Right atrium auricular region (tissue), 2 donors: ENCODE measurements around the gene SLC6A11. TPM values are rescaled to one million over a fixed set of nuclear protein-coding genes. Genes with fewer than 3 reads are reported as not detected.

Experiments used
- DNase-seq: peaks from one replicate; pipeline ENCODE4 v3.0.0-alpha.2; 2019; ENCODE audit warnings: low spot score
- H3K27ac ChIP-seq, 2 donors: fragments of 200-600 bp; sonication (generic); 1 replicate in 1 of 2; 2 replicates in 1 of 2; pipeline ENCODE4 v1.5.1; 2016 to 2019
- H3K27me3 ChIP-seq, 2 donors: fragments of 200-600 bp; sonication (generic); one replicate each; pipeline versions ENCODE4 v1.5.1 to v1.6.0; 2017 to 2019
- H3K36me3 ChIP-seq: fragments of 200-600 bp; sonication (generic); one replicate; pipeline ENCODE4 v1.5.1; 2016
- H3K4me1 ChIP-seq, 2 donors: fragments of 200-600 bp; sonication (generic); one replicate each; pipeline versions ENCODE4 v1.5.1 to v1.6.0; 2017 to 2019
- H3K4me3 ChIP-seq, 2 donors: fragments of 200-600 bp; sonication (generic); 1 replicate in 1 of 2; 2 replicates in 1 of 2; pipeline ENCODE4 v1.5.1; 2017 to 2019; ENCODE audit warnings: mild to moderate bottlenecking in 1 of 2, moderate library complexity in 1 of 2
- H3K9me3 ChIP-seq, 2 donors: fragments of 200-600 bp; sonication (generic); one replicate each; pipeline ENCODE4 v1.5.1; 2019
- CTCF ChIP-seq, 2 donors: fragments of 200-600 bp; sonication (generic); IDR thresholded peaks; one replicate each; pipeline ENCODE4 v1.5.1; 2019; ENCODE audit warnings: antibody characterized with exemption in 2 of 2
- total RNA-seq, 2 donors: library from RNA; depleted of rRNA; stranded (reverse); fragments of >200 nt; gene quantifications; one replicate each; pipeline ENCODE4 v1.1.0, GENCODE V29; 2016

The SLC6A11 gene
- total RNA-seq, 2 donors from 2014 or later, result not detected

- Histone ChIP-seq H3K27ac (no peak overlapping the region), H3K4me3 (no peak overlapping the region), H3K36me3 (no peaks in the 10 kb centered on the region), H3K9me3 (no peaks in the 10 kb centered on the region), H3K27me3 (no peaks in the 10 kb centered on the region), H3K4me1 (no peaks in the 10 kb centered on the region)
- no peak for TF ChIP-seq CTCF (IDR thresholded peaks at IDR 0.05)
- no peak for DNase-seq
Observed at GRCh38 chr3:10841100-10841499, 25.1 kb downstream of the SLC6A11 start.

- Histone ChIP-seq H3K9me3 (no peaks in the 10 kb centered on the region), H3K4me1 (no peaks in the 10 kb centered on the region), H3K4me3 (no peak overlapping the region), H3K27ac (no peak overlapping the region), H3K36me3 (no peaks in the 10 kb centered on the region), H3K27me3 (no peaks in the 10 kb centered on the region)
- no peak for DNase-seq
- TF ChIP-seq CTCF (IDR thresholded peaks at IDR 0.05), result no peak
Observed at GRCh38 chr3:10843378-10843777, 27.4 kb downstream of the SLC6A11 start.

GRCh38 chr3:10845001-10845761 lies 29.2 kb downstream of the SLC6A11 start:
- no peak for TF ChIP-seq CTCF (IDR thresholded peaks at IDR 0.05)
- Histone ChIP-seq H3K27ac (no peak overlapping the region), H3K36me3 (no peaks in the 10 kb centered on the region), H3K9me3 (no peaks in the 10 kb centered on the region), H3K27me3 (no peaks in the 10 kb centered on the region), H3K4me3 (no peak overlapping the region), H3K4me1 (no peaks in the 10 kb centered on the region)
- no peak for DNase-seq

GRCh38 chr3:10845839-10846656 lies 30.0 kb downstream of the SLC6A11 start:
- no peak for TF ChIP-seq CTCF (IDR thresholded peaks at IDR 0.05)

GRCh38 chr3:10846657-10846975 lies 30.6 kb downstream of the SLC6A11 start:
- no peak overlapping the region for H3K4me3 ChIP-seq
- H3K4me1 ChIP-seq, result no peaks in the 10 kb centered on the region
- DNase-seq, result no peak
- H3K36me3 ChIP-seq, result no peaks in the 10 kb centered on the region
- TF ChIP-seq CTCF (IDR thresholded peaks at IDR 0.05), result no peak
- no peak overlapping the region for H3K27ac ChIP-seq
- no peaks in the 10 kb centered on the region for H3K9me3 ChIP-seq
- H3K27me3 ChIP-seq, result no peaks in the 10 kb centered on the region

More at GRCh38 chr3:10845839-10846656, 30.0 kb downstream of the SLC6A11 start:
- H3K9me3 ChIP-seq, result no peaks in the 10 kb centered on the region
- no peak overlapping the region for H3K27ac ChIP-seq
- DNase-seq, result no peak
- H3K4me3 ChIP-seq, result no peak overlapping the region
- no peaks in the 10 kb centered on the region for H3K27me3 ChIP-seq
- no peaks in the 10 kb centered on the region for H3K36me3 ChIP-seq
- no peaks in the 10 kb centered on the region for H3K4me1 ChIP-seq
